ENCODE results near the gene CCL7. TPM values are rescaled to one million over a fixed set of nuclear protein-coding genes. Genes with fewer than 3 reads are reported as not detected.

Gene CCL7
- total and polyA plus RNA-seq, 9 of the 15 experiments (the other 6 are each of a cell fraction or from before 2014, with no cell fraction given) = not detected

- Histone ChIP-seq H3K4me1 (replicated peaks in 1 of 2; ENCODE audit: control insufficient read depth in 2 of 2, insufficient read depth in 2 of 2, low read length in 2 of 2) (no peaks in the 10 kb centered on the region), H3K79me2 (ENCODE audit: control insufficient read depth, insufficient read depth, low read length) (no peaks in the 10 kb centered on the region), H3K9ac (ENCODE audit: insufficient read depth in 1 of 2, low read depth in 2 of 2, low read length in 2 of 2) (no peak overlapping the region), H3K4me3 (no peak overlapping the region), H3K36me3 (ENCODE audit: control insufficient read depth, insufficient read depth, low read length) (no peaks in the 10 kb centered on the region), H3K27ac (ENCODE audit: extremely low read depth, low read depth, low read length) (no peak overlapping the region), H3K4me2 (ENCODE audit: insufficient read depth, low read length) (no peak overlapping the region), H4K20me1 (replicated peaks; ENCODE audit: control insufficient read depth, insufficient read depth, low read length) (no peaks in the 10 kb centered on the region), H3K9me3 (replicated peaks; ENCODE audit: control insufficient read depth, insufficient read depth, low read depth, low read length) (no peaks in the 10 kb centered on the region), H2AFZ (ENCODE audit: low read depth, low read length) (no peak overlapping the region), H3K9me1 (ENCODE audit: control insufficient read depth, insufficient read depth, low read length) (no peaks in the 10 kb centered on the region), H3K27me3 (ENCODE audit: control insufficient read depth in 2 of 2, insufficient read depth in 2 of 2, low read length in 2 of 2) (peaks cover 0 to 4% of the 10 kb centered on the region in 2 experiments; a peak in 2 of 5 replicates)
- FAIRE-seq = no peak
- POLR2A ChIA-PET = interaction anchor here (1.0 kb wide), 1 partner anchor 27 kb away, joined by 3 read pairs; no protein-coding TSS in a partner anchor
- no peak for ATAC-seq
- CTCF ChIA-PET (ENCODE audit: low intra/inter-chr PET ratio) = interaction anchor here (4.6 kb wide), 1 partner anchor 105 kb away, joined by 55 read pairs; no protein-coding TSS in a partner anchor
- BruUV-seq (replicated peaks) = no TSS peak
- no peak for DNase-seq (ENCODE audit: extremely low read depth in 1 of 4, low spot score in 3 of 4)
- in situ Hi-C loops (cut with MboI) (loop anchor here (10.0 kb wide), 1 partner anchor 100 kb away; no protein-coding TSS in a partner anchor), intact Hi-C loops (cut with micrococcal nuclease) (no loop called here)
- WGBS (ENCODE audit: insufficient coverage, low coverage, missing lambda C conversion rate) = 0% methylated on average over 4 of the region's 4 CpGs
- TF ChIP-seq DPF2 (IDR thresholded peaks at IDR 0.05) = no peak
- TF ChIP-seq ZBTB33 (CRISPR knock-in tag; IDR thresholded peaks at IDR 0.05) = no peak
- TF ChIP-seq SRSF1 (IDR thresholded peaks at IDR 0.05; ENCODE audit: low read depth, low read length) = no peak
- no peak for TF ChIP-seq NR2F6 (CRISPR knock-in tag; IDR thresholded peaks at IDR 0.05)
- no peak for TF ChIP-seq CBFA2T3 (IDR thresholded peaks at IDR 0.05)
- TF ChIP-seq ZNF23 (CRISPR knock-in tag; IDR thresholded peaks at IDR 0.05) = no peak
- TF ChIP-seq POLR2B (IDR thresholded peaks at IDR 0.05; ENCODE audit: low read depth, partially characterized antibody) = no peak
- TF ChIP-seq ZNF347 (CRISPR knock-in tag; IDR thresholded peaks at IDR 0.05; ENCODE audit: low read depth) = no peak
- no peak for TF ChIP-seq TBL1XR1 (IDR thresholded peaks at IDR 0.05; ENCODE audit: low read length in 2 of 2)
- TF ChIP-seq ZNF398 (CRISPR knock-in tag; IDR thresholded peaks at IDR 0.05) = no peak
- TF ChIP-seq CHAMP1 (IDR thresholded peaks at IDR 0.05) = no peak
These were observed 35.0 kb downstream of the CCL7 start for GRCh38 chr17:34305061-34305460.
